HS-5 (cell line): Measurements from ENCODE around the gene RNU5B-1.

Experiments
- DNase-seq: peaks from one replicate; pipeline ENCODE4 v3.0.0-alpha.2; 2012; ENCODE audit warnings: low read depth

Gene RNU5B-1

GRCh38 chr15:65289261-65289854, 15.1 kb upstream of the RNU5B-1 start:
- no peak for DNase-seq

- DNase-seq: no peak
These were observed 14.2 kb upstream of the RNU5B-1 start for GRCh38 chr15:65290228-65290627.

GRCh38 chr15:65292938-65293518, 11.4 kb upstream of the RNU5B-1 start:
- DNase-seq: no peak

GRCh38 chr15:65298731-65299130, 5.7 kb upstream of the RNU5B-1 start:
- no peak for DNase-seq

GRCh38 chr15:65300924-65301441, 3.5 kb upstream of the RNU5B-1 start:
- no peak for DNase-seq

- DNase-seq: no peak
These were observed 2.4 kb upstream of the RNU5B-1 start for GRCh38 chr15:65302061-65302460.

GRCh38 chr15:65303687-65304380, 643 bp upstream of the RNU5B-1 start:
- peak; percentile 38 for DNase-seq

- no peak for DNase-seq
These were observed 777 bp downstream of the RNU5B-1 start for GRCh38 chr15:65305150-65305758.

GRCh38 chr15:65305776-65306175, 1.3 kb downstream of the RNU5B-1 start:
- DNase-seq: no peak

- no peak for DNase-seq
These were observed 2.1 kb downstream of the RNU5B-1 start for GRCh38 chr15:65306551-65306950.

- DNase-seq: no peak
These were observed 3.5 kb downstream of the RNU5B-1 start for GRCh38 chr15:65307978-65308377.

- no peak for DNase-seq
These were observed 5.5 kb downstream of the RNU5B-1 start for GRCh38 chr15:65309882-65310418.

GRCh38 chr15:65310431-65311137, 6.1 kb downstream of the RNU5B-1 start:
- no peak for DNase-seq

- no peak for DNase-seq
These were observed 7.3 kb downstream of the RNU5B-1 start for GRCh38 chr15:65311760-65312159.

- no peak for DNase-seq
These were observed 8.0 kb downstream of the RNU5B-1 start for GRCh38 chr15:65312400-65312916.

GRCh38 chr15:65318870-65319356, 14.4 kb downstream of the RNU5B-1 start:
- DNase-seq: peak; percentile 52

- no peak for DNase-seq
These were observed 18.6 kb downstream of the RNU5B-1 start for GRCh38 chr15:65323071-65323511.

- no peak for DNase-seq
These were observed 21.6 kb downstream of the RNU5B-1 start for GRCh38 chr15:65326117-65326526.

GRCh38 chr15:65326818-65327217, 22.3 kb downstream of the RNU5B-1 start:
- DNase-seq: no peak

GRCh38 chr15:65327651-65328393, 23.3 kb downstream of the RNU5B-1 start:
- no peak for DNase-seq
